DMS79 (cell line): ENCODE measurements around the gene PDLIM5.
"Not testable (repeated sequence)": the region's sequence is repeated elsewhere in the genome, so short reads cannot be mapped to it uniquely, and the experiment has no call there.

Experiments used
- DNase-seq: peaks from one replicate; lab custom pipeline; 2025; lab: John Stamatoyannopoulos, UW

Gene PDLIM5

DNA sequence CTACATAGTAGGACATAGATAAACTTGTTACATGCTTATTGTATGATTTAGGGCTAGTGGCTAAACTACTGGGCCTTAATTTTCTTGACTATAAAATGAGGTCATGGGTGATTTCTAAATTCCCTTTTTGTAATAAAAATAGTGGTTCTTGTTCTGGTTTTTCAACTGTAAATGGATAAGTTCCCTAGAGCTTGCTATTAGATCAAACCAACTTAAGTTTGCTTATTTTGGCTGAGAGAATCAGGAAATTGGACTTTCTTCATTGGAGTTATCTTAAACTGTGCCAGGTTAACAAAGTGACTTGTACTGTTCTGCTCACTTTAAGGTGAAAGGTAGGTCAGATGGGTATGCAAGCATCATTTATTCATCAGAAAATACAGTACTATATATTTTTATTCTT is 78.3 kb downstream of the PDLIM5 start:
- DNase-seq = no peak

DNA sequence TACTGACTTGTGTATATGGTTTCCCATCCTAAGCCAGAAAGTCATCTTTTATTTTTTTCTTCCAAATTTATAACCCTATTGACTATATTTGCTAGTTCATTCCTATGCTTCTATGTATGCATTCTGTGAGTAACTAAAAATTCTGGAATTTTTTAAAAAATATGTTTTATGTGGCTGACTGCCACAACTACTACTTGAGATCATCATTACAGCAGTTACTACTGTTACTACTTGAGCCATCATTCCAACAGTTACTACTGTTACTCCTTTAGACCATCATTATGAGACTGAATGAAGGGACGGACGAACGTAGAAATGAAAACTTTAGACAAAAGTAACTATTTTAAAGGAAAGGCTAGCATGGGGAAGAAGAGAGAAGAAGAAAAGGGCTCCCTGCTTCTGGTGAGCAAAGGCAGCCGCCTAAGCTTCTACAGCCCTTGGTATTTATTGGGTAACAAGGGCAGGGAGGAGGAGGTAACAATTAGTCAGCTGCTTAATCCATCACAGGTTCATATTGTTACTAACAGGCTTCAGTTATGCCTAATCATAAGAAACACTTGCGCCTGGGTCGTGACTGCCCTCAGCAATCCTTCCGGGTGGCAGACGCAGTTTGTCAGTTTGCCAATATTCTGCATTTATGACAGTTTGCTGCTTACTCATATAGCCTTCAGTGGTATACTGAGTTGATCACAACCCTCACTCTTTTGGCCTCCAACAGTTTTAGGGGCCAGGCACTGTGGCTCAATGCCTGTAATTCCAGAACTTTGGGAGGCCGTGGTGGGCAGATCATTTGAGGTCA is 80.4 kb downstream of the PDLIM5 start:
- DNase-seq = no peak

- no peak for DNase-seq
Observed at GRCh38 chr4:94533405-94534223, 81.9 kb downstream of the PDLIM5 start.

DNA sequence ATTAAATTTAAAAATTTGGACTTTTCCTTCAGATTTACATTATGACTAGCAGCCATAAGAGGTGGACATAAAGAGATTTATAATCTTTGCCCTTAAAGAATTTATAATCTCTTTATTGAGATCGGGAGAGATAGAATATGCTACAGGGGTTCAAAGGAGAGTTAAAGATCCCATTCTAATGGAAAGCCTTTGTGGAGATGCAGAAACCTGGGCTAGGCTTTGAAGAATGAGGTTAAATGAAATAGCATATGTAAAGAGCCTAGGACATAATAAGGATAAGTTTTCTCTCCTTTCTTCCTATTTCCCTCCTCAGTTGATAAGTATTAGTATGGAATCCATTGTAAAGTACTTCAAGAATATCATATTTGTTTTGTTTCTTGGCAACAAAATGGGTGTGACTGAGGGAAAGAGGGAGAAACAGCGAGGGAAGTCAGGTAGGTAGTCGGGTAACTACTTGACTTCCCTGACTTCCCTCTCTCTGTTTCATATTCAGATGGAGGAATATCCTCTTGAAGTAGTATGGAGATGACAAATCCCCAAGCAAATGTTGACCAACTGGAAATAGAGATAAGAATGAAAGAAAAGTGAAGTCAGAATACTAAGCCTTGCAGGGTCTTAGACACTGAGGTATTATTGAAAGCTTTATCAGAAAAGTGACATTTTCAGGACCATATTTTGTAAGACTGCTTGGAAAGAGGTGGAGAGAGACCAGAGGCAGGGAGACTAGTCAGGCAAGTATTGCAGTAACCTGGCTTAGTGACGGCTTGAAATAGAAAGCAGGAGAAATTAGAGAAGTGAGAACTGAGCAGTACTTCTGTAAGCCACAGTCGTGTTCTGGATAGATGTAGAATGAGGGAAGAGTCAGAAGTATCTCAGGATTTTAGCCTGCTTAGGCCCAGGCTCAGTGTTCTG is 82.9 kb downstream of the PDLIM5 start:
- no peak for DNase-seq

GRCh38 chr4:94536049-94536448 is 84.3 kb downstream of the PDLIM5 start:
- no peak for DNase-seq

DNA sequence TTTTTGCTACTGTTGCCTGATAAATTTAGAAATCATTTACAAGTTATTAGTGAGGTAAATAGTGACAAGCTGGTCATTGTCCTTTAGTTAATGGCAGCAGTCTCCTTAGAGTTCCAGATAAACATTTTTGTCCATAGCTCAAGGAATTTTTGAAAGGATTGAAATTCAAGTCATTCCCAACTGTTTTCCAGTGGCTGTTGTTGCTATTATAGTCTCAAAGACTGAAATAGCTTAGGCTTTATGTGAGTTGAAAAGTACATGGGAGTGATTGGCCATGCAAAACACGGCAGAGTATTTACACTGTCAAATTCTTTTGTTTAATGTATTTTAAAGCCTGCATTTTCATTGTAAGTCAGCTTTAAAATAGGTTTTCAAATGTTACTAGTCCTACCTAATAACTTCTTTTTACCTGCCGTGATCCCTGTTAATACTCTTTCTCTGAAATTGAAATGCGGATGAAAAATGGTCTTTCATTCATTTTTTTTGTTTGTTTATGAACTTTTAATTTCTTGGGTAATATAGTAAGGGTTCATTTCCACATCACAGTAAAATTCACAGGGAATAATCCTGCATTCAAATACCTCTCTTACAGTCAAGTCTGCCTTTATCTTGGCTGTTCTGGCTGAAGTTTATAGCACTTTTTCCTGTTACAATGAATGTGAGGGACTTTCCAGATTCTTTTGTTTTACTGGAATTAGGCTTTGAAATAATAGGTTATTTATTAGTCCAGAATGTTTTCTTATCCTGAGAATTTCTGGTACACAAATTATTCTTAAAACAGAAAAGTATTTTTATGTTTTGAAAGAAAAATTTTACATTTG is 85.1 kb downstream of the PDLIM5 start:
- no peak for DNase-seq

DNA sequence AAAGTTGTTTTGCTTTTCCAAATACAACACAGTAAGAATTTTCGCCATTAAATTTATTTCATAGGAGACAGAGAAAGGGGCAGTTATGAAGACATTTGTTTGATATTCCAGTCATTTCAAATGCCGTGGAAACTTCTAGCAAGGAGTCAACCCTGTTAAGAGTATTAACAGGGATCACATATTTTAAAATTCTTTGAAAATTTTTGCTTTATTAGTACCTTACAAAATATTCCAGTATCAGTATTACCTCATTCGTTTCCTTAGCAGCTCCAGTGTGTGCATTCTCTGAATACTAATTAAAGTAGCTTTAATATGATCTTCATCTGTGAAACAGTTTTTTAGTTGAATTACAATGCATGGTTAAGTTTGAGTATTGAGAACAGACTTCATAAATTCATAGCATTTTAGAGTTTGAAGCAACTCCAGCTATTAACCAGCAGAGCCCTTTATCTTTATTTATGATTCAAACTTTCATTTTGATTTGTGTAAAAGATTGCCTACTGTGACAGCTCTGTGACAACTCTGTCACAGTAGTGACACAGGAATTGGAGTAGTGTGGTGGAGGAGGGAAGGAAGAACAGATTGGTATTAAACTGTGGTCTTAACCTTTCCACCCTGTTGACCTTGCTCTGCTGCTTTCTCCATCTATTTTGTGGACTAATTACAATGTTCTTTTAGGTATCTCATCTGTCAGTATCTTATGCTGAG is 86.3 kb downstream of the PDLIM5 start:
- no peak for DNase-seq

GRCh38 chr4:94540476-94540875 is 88.7 kb downstream of the PDLIM5 start:
- no peak for DNase-seq

DNA sequence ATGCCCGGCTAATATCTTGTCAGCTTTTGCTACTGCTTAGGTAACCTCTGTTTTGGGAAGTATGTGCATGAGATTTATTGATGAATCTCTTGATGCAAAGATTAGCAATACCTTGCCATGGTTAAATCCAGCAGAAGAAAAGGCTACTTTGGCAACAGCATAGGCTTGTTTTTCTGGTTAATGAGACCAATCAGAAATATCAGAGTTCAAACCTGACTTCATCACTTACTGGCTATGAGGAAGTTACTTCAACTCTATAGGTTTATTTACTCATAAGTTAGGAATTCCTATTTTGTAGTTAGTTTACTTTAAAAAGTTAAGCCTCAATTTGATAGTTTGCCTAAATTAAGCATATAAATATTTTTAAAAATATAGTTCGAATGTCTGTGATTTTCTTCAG is 93.1 kb downstream of the PDLIM5 start:
- no peak for DNase-seq

DNA sequence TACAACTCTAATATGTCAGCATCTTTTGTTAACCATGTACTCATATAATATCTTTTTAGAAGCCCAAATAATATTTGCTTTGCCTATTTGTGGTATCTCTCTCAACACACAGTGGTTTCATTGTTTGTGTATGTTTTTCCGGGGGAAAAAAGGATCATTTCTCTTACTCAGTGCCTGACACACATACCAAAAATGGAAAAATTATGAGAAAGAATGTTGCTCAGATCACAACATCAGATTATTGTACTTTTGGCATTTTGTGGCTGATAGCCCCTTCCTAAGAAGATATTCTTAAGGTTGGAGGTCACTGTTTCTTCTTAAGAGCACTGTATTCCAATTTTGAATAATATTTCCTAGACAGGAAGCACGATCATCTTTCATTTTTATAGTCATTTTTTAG is 93.6 kb downstream of the PDLIM5 start:
- DNase-seq = no peak

DNA sequence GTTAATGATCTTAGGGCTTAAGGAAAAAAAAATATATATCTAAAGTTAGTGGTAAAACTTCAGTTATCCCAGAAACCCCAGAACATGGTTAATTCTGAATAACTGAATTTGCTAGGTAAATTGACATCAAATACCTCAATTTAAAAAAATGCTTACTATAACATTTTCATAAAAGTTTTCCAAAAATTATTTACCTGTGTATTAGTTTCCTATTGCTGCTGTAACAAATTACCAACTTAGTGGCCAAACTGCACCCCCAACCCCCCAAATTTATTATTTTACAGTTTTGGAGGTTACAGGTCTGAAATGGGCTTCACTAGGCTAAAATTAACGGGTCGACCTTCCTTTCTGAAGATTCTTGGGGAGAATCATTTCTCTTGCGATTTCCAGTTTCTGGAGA is 95.2 kb downstream of the PDLIM5 start:
- DNase-seq = no peak

DNA sequence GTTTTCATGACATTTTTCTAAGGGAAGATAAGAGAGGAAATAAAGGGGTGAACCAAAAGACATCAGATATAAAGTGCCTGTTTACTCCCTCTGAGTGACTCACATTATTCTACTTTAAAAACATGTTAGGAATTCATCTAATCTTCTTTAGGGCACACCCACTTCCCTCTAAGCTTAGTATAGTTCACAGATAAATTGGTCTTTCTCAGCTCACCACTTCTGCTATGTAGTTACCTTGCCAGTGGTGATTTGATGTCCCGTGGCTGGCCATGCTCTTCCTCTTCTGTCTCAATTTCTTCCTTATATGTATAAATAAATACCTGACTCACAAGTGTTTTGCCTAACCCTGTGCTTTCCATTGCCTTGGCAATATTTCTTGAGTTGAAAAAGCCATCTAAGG is 96.8 kb downstream of the PDLIM5 start:
- DNase-seq = no peak

DNA sequence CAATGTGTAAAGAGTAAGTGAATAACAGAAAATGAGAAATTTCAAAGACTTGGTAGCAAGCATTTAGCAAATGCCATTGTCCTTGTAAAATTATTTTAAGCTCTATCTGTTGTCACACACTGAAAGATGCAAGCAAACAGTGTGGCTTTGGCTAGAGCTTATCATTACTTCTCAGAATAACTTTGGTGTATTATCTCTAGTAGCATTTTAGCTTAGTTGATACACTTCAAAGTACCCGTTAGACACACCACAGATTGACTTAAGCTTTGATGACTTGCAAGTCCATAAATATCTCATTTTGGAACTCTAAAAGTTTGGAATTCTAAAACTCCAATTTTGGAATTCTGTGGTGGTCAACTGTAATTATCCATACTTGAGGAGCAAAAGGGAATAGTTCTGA is 98.6 kb downstream of the PDLIM5 start:
- no peak for DNase-seq

DNA sequence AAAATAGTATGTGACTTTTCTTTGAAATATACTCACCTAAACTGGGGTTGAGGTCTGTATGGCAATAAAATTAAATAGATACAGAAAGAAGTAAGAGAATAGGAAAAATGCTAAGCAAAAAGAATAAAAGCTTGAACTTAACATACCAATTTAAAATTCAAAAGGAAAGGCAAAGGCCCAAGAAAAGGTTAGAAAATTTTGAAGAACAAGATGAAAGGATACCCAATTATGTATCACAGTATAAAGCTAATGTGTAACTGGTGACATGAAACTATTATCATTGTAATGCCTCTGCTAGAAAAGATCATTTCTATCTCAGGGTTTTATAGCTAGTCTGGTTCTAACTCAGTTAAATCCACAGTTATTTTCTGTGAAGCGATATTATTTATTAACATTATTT is 99.1 kb downstream of the PDLIM5 start:
- DNase-seq = no peak

DNA sequence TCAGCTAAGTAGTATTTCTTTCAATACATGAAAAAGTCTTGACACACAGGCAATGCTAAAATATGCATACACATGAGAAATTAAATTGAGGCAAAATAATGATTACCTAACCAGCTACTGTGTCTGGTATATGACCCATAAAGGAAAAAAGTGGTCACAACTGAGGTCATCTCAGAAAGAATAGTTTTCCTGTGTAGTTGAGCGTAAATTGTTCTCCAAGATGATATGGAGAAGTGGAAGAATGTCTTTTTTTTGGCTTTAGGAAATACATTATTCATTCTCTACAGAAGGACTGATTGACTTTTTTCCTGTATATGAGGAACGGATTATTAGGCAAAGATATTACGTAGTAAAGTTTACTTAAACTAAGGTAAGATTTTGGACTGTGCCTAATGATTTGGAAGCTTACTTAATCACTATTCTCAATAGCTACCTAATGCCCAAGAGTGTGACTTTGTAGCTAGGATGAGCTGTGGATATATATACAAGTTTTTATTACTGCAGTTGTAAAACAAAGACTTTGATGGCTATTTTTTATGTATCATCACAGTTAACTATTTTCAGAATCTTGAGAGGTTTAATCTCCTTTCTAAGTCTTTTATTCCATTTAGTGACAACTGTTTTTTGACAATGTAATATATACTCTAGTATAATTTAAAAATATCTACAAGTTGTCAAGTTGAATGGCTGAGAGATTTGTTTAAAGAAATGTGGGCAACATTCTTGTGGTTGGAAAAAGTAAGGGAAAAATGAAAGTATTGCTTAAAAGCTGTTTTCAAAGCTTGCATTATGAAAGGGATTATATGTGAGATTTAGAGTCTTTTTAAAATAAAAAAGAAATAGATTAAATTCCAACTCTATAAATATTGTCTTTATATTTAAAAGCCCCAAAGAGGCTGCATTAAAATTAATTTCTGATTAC is 100.2 kb downstream of the PDLIM5 start:
- DNase-seq = no peak

GRCh38 chr4:94556047-94556446 is 104.3 kb downstream of the PDLIM5 start:
- DNase-seq = not testable (repeated sequence)

DNA sequence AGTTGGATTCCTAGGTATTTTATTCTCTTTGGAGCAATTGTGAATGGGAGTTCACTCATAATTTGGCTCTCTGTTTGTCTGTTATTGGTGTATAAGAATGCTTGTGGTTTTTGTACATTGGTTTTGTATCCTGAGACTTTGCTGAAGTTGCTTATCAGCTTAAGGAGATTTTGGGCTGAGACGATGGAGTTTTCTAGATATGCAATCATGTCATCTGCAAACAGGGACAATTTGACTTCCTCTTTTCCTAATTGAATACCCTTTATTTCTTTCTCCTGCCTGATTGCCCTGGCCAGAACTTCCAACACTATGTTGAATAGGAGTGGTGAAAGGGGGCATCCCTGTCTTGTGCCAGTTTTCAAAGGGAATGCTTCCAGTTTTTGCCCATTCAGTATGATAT is 105.9 kb downstream of the PDLIM5 start:
- DNase-seq = not testable (repeated sequence)

DNA sequence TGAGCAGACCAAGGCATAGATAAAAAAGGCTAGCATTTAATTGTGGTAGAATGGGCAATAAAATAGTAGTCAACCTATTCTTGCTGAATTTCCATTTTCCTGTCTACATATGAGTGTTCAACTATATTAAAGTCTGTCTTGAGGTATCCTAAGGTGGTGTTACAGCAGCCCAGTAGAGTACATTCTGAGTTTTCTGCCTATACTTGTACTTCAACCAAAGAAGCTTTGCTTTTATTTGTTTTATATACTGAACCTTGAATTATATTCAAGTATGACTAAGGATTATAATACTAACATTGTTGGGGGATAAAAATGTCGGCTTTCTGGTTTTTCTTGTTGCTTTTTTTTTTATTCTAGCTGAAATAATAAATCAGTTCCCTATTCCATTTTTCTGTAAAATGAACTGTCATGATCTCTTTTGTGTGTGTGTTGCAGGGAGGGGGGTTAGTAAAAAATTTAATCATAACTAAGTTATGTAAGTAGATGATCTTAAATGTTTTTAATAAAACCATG is 106.7 kb downstream of the PDLIM5 start:
- DNase-seq = no peak

- no peak for DNase-seq
Observed at GRCh38 chr4:94559351-94559806, 107.6 kb downstream of the PDLIM5 start.
